HepG2 (cell line): ENCODE measurements around the gene CCDC9B. TPM values are rescaled to one million over a fixed set of nuclear protein-coding genes. Genes with fewer than 3 reads are reported as not detected.

ENCODE experiments used
- ATAC-seq: fragments of 200-7000 bp; cut with Tn5 transposase; 3 replicates; pipeline ENCODE4 v1.9.1; 2020; ENCODE audit warnings: mild to moderate bottlenecking, moderate library complexity
- BruUV-seq: library from RNA; stranded (reverse); fragments of 400-500 nt; replicated peaks from 2 replicates; lab custom pipeline; 2021; lab: Mats Ljungman, UMichigan
- CTCF ChIA-PET: fragments of 300-600 bp; formaldehyde crosslinking; extraction: SDS; loops from one replicate; lab custom pipeline; 2021; ENCODE audit warnings: low total read pairs, inconsistent platforms, low intra/inter-chr PET ratio; lab: Yijun Ruan, JAX
- POLR2A ChIA-PET: fragments of 350-600 bp; sonication (Branson Sonifier 250); formaldehyde crosslinking; loops from one replicate; lab custom pipeline; 2020; ENCODE audit warnings: antibody characterized with exemption, inconsistent platforms; lab: Yijun Ruan, JAX
- DNase-seq: peaks from one replicate; pipeline ENCODE4 v3.0.0-alpha.2; 2015; ENCODE audit warnings: low spot score
- FAIRE-seq: peaks from 3 replicates; lab custom pipeline; 2011; peaks lifted over from hg19 to GRCh38; lab: Jason Lieb, UNC
- H2AFZ ChIP-seq: one replicate; pipeline ENCODE4 v1.6.1; 2011; ENCODE audit warnings: low read length, inconsistent platforms
- H3K27ac ChIP-seq: fragments of 300-600 bp; 3 replicates; pipeline ENCODE4 v1.8.0; 2011; ENCODE audit warnings: mixed run types, mild to moderate bottlenecking, mixed read lengths, low read length, inconsistent platforms; ENCODE audit not compliant: insufficient read depth; ENCODE audit errors: extremely low read length
- H3K27me3 ChIP-seq, 2 experiments: fragments of 200-600 bp in 1 of 2; 2 replicates in 1 of 2; 3 replicates in 1 of 2; pipeline versions ENCODE4 v1.6.0 to v1.8.0; 2011; ENCODE audit warnings: low read length in 2 of 2, mild to moderate bottlenecking in 2 of 2, moderate library complexity in 2 of 2, inconsistent platforms in 1 of 2; ENCODE audit not compliant: insufficient read depth in 2 of 2, control insufficient read depth in 1 of 2
- H3K36me3 ChIP-seq, 2 experiments: fragments of 200-600 bp in 1 of 2; replicated peaks in 1 of 2; 2 replicates in 1 of 2; 3 replicates in 1 of 2; pipeline versions ENCODE4 v1.5.1 to v1.8.0; 2011; ENCODE audit warnings: low read length in 2 of 2, inconsistent platforms in 1 of 2; ENCODE audit not compliant: insufficient read depth in 2 of 2, control insufficient read depth in 1 of 2
- H3K4me1 ChIP-seq: 2 replicates; pipeline ENCODE4 v1.5.1; 2012; ENCODE audit warnings: low read length, inconsistent platforms; ENCODE audit not compliant: insufficient read depth
- H3K4me2 ChIP-seq: 2 replicates; pipeline ENCODE4 v1.6.0; 2011; ENCODE audit warnings: low read depth, low read length, inconsistent platforms
- H3K4me3 ChIP-seq, 3 experiments: fragments of 200-600 bp in 1 of 3; sonication (generic), shearing (Covaris generic) in 1 of 3; replicated peaks in 1 of 3; 2 replicates each; pipeline ENCODE4 v1.5.1; 2011 to 2016; ENCODE audit warnings: low read length in 3 of 3, inconsistent platforms in 2 of 3, low read depth in 2 of 3, mild to moderate bottlenecking in 2 of 3, control low read depth in 1 of 3, mixed read lengths in 1 of 3; ENCODE audit not compliant: insufficient read depth in 1 of 3
- H3K79me2 ChIP-seq: one replicate; pipeline ENCODE4 v1.6.1; 2011; ENCODE audit warnings: low read length, inconsistent platforms; ENCODE audit not compliant: insufficient read depth
- H3K9ac ChIP-seq: 2 replicates; pipeline ENCODE4 v1.6.0; 2011; ENCODE audit warnings: mild to moderate bottlenecking, low read depth, low read length, inconsistent platforms; ENCODE audit not compliant: insufficient read depth
- H3K9me3 ChIP-seq: 2 replicates; pipeline ENCODE4 v1.5.1; 2012; ENCODE audit warnings: mild to moderate bottlenecking, low read length
- H4K20me1 ChIP-seq: 2 replicates; pipeline ENCODE4 v1.6.0; 2011; ENCODE audit warnings: inconsistent platforms, mild to moderate bottlenecking, low read length, moderate library complexity; ENCODE audit not compliant: insufficient read depth
- IKZF1 ChIP-seq: fragments of 450-650 bp; IDR thresholded peaks from 2 replicates; pipeline ENCODE4 v1.7.1; 2016
- MZF1 ChIP-seq: sonication (generic); formaldehyde crosslinking; IDR thresholded peaks from 2 replicates; pipeline ENCODE4 v1.8.1; 2023; ENCODE audit warnings: mild to moderate bottlenecking, missing genetic modification reagents, borderline replicate concordance
- NFYC ChIP-seq: IDR thresholded peaks from 2 replicates; pipeline ENCODE4 v1.6.1; 2016; ENCODE audit warnings: missing genetic modification reagents, missing compliant biosample characterization
- RAD51 ChIP-seq: fragments of 450-650 bp; IDR thresholded peaks from 2 replicates; pipeline ENCODE4 v1.6.1; 2016; ENCODE audit warnings: borderline replicate concordance
- SMAD9 ChIP-seq: sonication (generic); formaldehyde crosslinking; IDR thresholded peaks from 2 replicates; pipeline ENCODE4 v1.5.1; 2020; ENCODE audit warnings: mild to moderate bottlenecking, missing genetic modification reagents
- SNRNP70 ChIP-seq: fragments of 200-400 bp; formaldehyde crosslinking; IDR thresholded peaks from 2 replicates; pipeline ENCODE4 v1.6.1; 2017; ENCODE audit warnings: mild to moderate bottlenecking, low read depth, low read length, moderate library complexity
- TCF12 ChIP-seq, 2 experiments: fragments of 450-650 bp in 1 of 2; sonication (generic) in 1 of 2; formaldehyde crosslinking in 1 of 2; IDR thresholded peaks; 2 replicates each; pipeline versions ENCODE4 v1.6.1 to v1.8.0; 2017 to 2022; ENCODE audit warnings: antibody characterized with exemption in 1 of 2, mild to moderate bottlenecking in 1 of 2, missing genetic modification reagents in 1 of 2, moderate library complexity in 1 of 2
- U2AF1 ChIP-seq: fragments of 200-400 bp; formaldehyde crosslinking; optimal IDR thresholded peaks from 2 replicates; pipeline ENCODE3; 2017; ENCODE audit warnings: mild to moderate bottlenecking, low read depth, low read length
- ZNF430 ChIP-seq: sonication (generic); formaldehyde crosslinking; IDR thresholded peaks from 2 replicates; pipeline ENCODE4 v1.9.0; 2021; ENCODE audit warnings: mild to moderate bottlenecking, missing genetic modification reagents
- ZNF605 ChIP-seq: sonication (generic); formaldehyde crosslinking; IDR thresholded peaks from 2 replicates; pipeline ENCODE4 v1.8.0; 2022; ENCODE audit warnings: mild to moderate bottlenecking, missing genetic modification reagents
- ZSCAN25 ChIP-seq: sonication (generic); formaldehyde crosslinking; IDR thresholded peaks from 2 replicates; pipeline ENCODE4 v1.8.0; 2022; ENCODE audit warnings: mild to moderate bottlenecking, missing genetic modification reagents
- WGBS: methylation state at CpG from one replicate; pipeline ENCODE4 v1.1.6; 2017; ENCODE audit warnings: low lambda C conversion rate; 5-methylcytosine and 5-hydroxymethylcytosine counted together
- in situ Hi-C: cut with HindIII; loops from 2 replicates; pipeline ENCODE4 v1.10.0; 2017; ENCODE audit warnings: low pct_unique_long_range_greater_than_20kb; ENCODE audit not compliant: extremely low pct_ligation_motif_present
- intact Hi-C: fragments of 100-400 bp; cut with micrococcal nuclease; formaldehyde crosslinking; loops from one replicate; pipeline ENCODE4 v1.10.0; 2022; ENCODE audit not compliant: unreplicated experiment
- polyA plus RNA-seq, 8 experiments: library from polyadenylated mRNA; depleted of rRNA in 3 of 8; stranded (reverse) in 7 of 8; unstranded in 1 of 8; fragments of >200 nt; fragmentation: Illumina TruSeq in 4 of 8; extraction: Trizol in 4 of 8; gene quantifications; 2 replicates each; pipeline versions ENCODE4 v1.2.1 to v1.2.3, GENCODE V29; 2011 to 2016; ENCODE audit warnings: low read depth in 4 of 8, missing spikeins in 1 of 8, mixed read lengths in 1 of 8; ENCODE audit not compliant: insufficient read depth in 1 of 8
- total RNA-seq, 5 experiments: library from RNA; depleted of rRNA; stranded (reverse); fragments of >200 nt; fragmentation: Illumina TruSeq; extraction: Trizol; gene quantifications; 2 replicates each; pipeline ENCODE4 v1.2.3, GENCODE V29; 2016; ENCODE audit warnings: low read depth in 1 of 5
- TF ChIP-seq, protein P1 (sequence below): sonication (generic); formaldehyde crosslinking; IDR thresholded peaks from 2 replicates; pipeline ENCODE4 v1.9.0; 2021; ENCODE audit warnings: missing genetic modification reagents, borderline replicate concordance

The CCDC9B gene
- total and polyA plus RNA-seq, 2 of the 13 experiments (the other 11 are each of a cell fraction or from before 2014, with no cell fraction given) = 0.98 to 1.6 TPM

DNA sequence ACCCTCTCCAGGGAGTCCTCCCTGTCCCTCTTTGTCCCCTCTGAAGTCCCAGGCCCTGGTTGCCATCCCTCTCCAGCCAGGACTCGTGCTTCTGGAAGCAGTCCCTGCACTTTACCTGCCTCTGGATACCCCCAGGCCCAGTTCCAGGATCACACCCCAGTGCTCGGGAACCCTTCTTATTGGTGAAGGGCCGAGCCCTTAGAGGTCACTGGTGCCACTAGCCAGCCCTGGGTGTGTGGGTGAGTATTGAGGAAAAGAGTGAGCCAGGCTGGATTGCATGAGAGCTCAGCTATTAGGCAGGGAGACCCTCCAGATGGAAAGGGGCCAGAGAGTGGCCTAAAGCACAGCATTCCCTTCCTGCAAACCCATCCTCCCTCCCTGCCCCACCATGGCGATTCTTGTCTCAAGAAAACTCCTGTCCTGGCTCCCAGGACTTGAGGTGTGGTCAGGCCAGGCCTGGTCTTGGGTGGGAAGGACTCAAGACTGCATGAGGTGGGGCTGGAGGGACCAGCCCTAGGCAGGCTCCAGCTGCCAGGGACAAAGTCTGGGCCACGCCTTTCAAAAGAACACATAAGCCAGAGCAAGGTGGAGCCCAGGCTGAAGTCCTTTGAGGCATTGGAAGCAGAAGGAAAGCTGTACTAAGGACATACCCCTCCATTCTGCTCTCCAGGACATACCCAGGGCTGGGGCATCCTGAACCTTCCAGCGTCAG lies 5.3 kb upstream of the CCDC9B start:
- Histone ChIP-seq H3K27ac (no peak overlapping the region), H3K36me3 (no peaks in the 10 kb centered on the region), H3K79me2 (no peaks in the 10 kb centered on the region), H3K4me3 (no peak overlapping the region), H3K4me1 (peaks cover 90% of the 10 kb centered on the region), H3K4me2 (peak overlapping the region; percentile 29; the same call in 1 of the 2 replicates), H3K9me3 (no peaks in the 10 kb centered on the region), H4K20me1 (no peaks in the 10 kb centered on the region), H2AFZ (no peak overlapping the region), H3K27me3 (no peaks in the 10 kb centered on the region; a peak in 1 of 5 replicates), H3K9ac (no peak overlapping the region)
- DNase-seq (no peak), ATAC-seq (0 out of 3 replicates have a peak, but pooled peaks have one; percentile 3), FAIRE-seq (no peak)
- ChIA-PET CTCF (no interaction called here), POLR2A (no interaction called here)
- 20% methylated on average over 4 of the region's 6 CpGs for WGBS
- BruUV-seq = no TSS peak
- TF ChIP-seq ZNF430 (no peak), SNRNP70 (no peak), ZNF605 (CRISPR knock-in tag) (no peak), IKZF1 (no peak), RAD51 (no peak), TCF12 (IDR thresholded peaks at IDR 0.05) (no peak), TCF12 (CRISPR knock-in tag; IDR thresholded peaks at IDR 0.05) (no peak), MZF1 (CRISPR knock-in tag) (no peak), SMAD9 (CRISPR knock-in tag) (no peak), NFYC (CRISPR knock-in tag) (no peak), ZSCAN25 (CRISPR knock-in tag) (no peak), U2AF1 (no peak)
- TF ChIP-seq, protein P1, sequence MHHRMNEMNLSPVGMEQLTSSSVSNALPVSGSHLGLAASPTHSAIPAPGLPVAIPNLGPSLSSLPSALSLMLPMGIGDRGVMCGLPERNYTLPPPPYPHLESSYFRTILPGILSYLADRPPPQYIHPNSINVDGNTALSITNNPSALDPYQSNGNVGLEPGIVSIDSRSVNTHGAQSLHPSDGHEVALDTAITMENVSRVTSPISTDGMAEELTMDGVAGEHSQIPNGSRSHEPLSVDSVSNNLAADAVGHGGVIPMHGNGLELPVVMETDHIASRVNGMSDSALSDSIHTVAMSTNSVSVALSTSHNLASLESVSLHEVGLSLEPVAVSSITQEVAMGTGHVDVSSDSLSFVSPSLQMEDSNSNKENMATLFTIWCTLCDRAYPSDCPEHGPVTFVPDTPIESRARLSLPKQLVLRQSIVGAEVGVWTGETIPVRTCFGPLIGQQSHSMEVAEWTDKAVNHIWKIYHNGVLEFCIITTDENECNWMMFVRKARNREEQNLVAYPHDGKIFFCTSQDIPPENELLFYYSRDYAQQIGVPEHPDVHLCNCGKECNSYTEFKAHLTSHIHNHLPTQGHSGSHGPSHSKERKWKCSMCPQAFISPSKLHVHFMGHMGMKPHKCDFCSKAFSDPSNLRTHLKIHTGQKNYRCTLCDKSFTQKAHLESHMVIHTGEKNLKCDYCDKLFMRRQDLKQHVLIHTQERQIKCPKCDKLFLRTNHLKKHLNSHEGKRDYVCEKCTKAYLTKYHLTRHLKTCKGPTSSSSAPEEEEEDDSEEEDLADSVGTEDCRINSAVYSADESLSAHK = no peak
- in situ Hi-C loops (loop anchor here (5.0 kb wide), 1 partner anchor 76 kb away; no protein-coding TSS in a partner anchor), intact Hi-C loops (no loop called here)
